Trophoblast cell (in vitro differentiated cells and primary cell): Measurements from ENCODE around the gene ASPSCR1.

Experiments
- DNase-seq, 2 donors: peaks; one replicate each; pipeline ENCODE4 v3.0.0-alpha.2; 2016
- H2AFZ ChIP-seq: 2 replicates; pipeline ENCODE4 v1.6.1; 2013; ENCODE audit warnings: low read length, moderate library complexity, mild to moderate bottlenecking; ENCODE audit not compliant: insufficient read depth, poor library complexity
- H2AK5ac ChIP-seq: 2 replicates; pipeline ENCODE4 v1.6.1; 2013; ENCODE audit warnings: mild to moderate bottlenecking, low read length
- H2BK120ac ChIP-seq: 2 replicates; pipeline ENCODE4 v1.6.1; 2013; ENCODE audit warnings: low read length, mild to moderate bottlenecking, moderate library complexity; ENCODE audit not compliant: insufficient read depth, poor library complexity
- H2BK12ac ChIP-seq: 2 replicates; pipeline ENCODE4 v1.6.1; 2013; ENCODE audit warnings: mild to moderate bottlenecking, low read length, moderate library complexity
- H2BK5ac ChIP-seq: 2 replicates; pipeline ENCODE4 v1.6.1; 2013; ENCODE audit warnings: low read length, low read depth, moderate library complexity, mild to moderate bottlenecking; ENCODE audit not compliant: poor library complexity
- H3K14ac ChIP-seq: 2 replicates; pipeline ENCODE4 v1.6.1; 2013; ENCODE audit warnings: mild to moderate bottlenecking, low read length
- H3K18ac ChIP-seq: 2 replicates; pipeline ENCODE4 v1.6.1; 2013; ENCODE audit warnings: mild to moderate bottlenecking, low read length
- H3K23ac ChIP-seq: 2 replicates; pipeline ENCODE4 v1.6.1; 2013; ENCODE audit warnings: low read length
- H3K27ac ChIP-seq: 2 replicates; pipeline ENCODE4 v1.5.1; 2013; ENCODE audit warnings: low read depth, mild to moderate bottlenecking, inconsistent platforms, low read length, moderate library complexity
- H3K27me3 ChIP-seq: 2 replicates; pipeline ENCODE4 v1.6.1; 2013; ENCODE audit warnings: inconsistent platforms, mild to moderate bottlenecking, low read length, moderate library complexity; ENCODE audit not compliant: insufficient read depth
- H3K36me3 ChIP-seq, 2 experiments: 1 replicate in 1 of 2; 2 replicates in 1 of 2; pipeline ENCODE4 v1.6.1; 2013; ENCODE audit warnings: low read length in 2 of 2, mild to moderate bottlenecking in 2 of 2, moderate library complexity in 1 of 2; ENCODE audit not compliant: insufficient read depth in 2 of 2, control insufficient read depth in 1 of 2
- H3K4ac ChIP-seq: 2 replicates; pipeline ENCODE4 v1.6.1; 2013; ENCODE audit warnings: low read depth, mild to moderate bottlenecking, low read length, moderate library complexity
- H3K4me1 ChIP-seq, 2 experiments: 1 replicate in 1 of 2; 2 replicates in 1 of 2; pipeline ENCODE4 v1.6.1; 2013; ENCODE audit warnings: low read length in 2 of 2, mild to moderate bottlenecking in 2 of 2, moderate library complexity in 1 of 2; ENCODE audit not compliant: insufficient read depth in 2 of 2, control insufficient read depth in 1 of 2
- H3K4me2 ChIP-seq: 2 replicates; pipeline ENCODE4 v1.6.1; 2013; ENCODE audit warnings: inconsistent platforms, mild to moderate bottlenecking, low read length, moderate library complexity
- H3K4me3 ChIP-seq: 2 replicates; pipeline ENCODE4 v1.5.1; 2013; ENCODE audit warnings: mild to moderate bottlenecking, low read depth, low read length, inconsistent platforms
- H3K79me1 ChIP-seq: one replicate; pipeline ENCODE4 v1.6.1; 2013; ENCODE audit warnings: low read length
- H3K79me2 ChIP-seq: 2 replicates; pipeline ENCODE4 v1.6.1; 2013; ENCODE audit warnings: low read length, mild to moderate bottlenecking; ENCODE audit not compliant: control insufficient read depth, insufficient read depth, poor library complexity
- H3K9ac ChIP-seq: 2 replicates; pipeline ENCODE4 v1.6.1; 2013; ENCODE audit warnings: mild to moderate bottlenecking, low read length
- H3K9me3 ChIP-seq: 2 replicates; pipeline ENCODE4 v1.6.1; 2013; ENCODE audit warnings: low read depth, mild to moderate bottlenecking, control low read depth, inconsistent platforms, low read length; ENCODE audit not compliant: insufficient read depth
- H4K12ac ChIP-seq: 2 replicates; pipeline ENCODE4 v1.6.1; 2013; ENCODE audit warnings: low read depth, mild to moderate bottlenecking, low read length, moderate library complexity
- H4K8ac ChIP-seq: 2 replicates; pipeline ENCODE4 v1.6.1; 2013; ENCODE audit warnings: low read depth, mild to moderate bottlenecking, low read length, moderate library complexity
- H4K91ac ChIP-seq: one replicate; pipeline ENCODE4 v1.6.1; 2013; ENCODE audit warnings: low read depth, mild to moderate bottlenecking, low read length, moderate library complexity
- WGBS: extraction: QIAGEN DNeasy Blood & Tissue Kit; methylation state at CpG from one replicate; pipeline ENCODE4 v1.1.7; 2013; ENCODE audit warnings: missing lambda C conversion rate; ENCODE audit not compliant: insufficient read length, insufficient coverage; ENCODE audit errors: extremely low coverage; 5-methylcytosine and 5-hydroxymethylcytosine counted together

ASPSCR1 gene

DNA sequence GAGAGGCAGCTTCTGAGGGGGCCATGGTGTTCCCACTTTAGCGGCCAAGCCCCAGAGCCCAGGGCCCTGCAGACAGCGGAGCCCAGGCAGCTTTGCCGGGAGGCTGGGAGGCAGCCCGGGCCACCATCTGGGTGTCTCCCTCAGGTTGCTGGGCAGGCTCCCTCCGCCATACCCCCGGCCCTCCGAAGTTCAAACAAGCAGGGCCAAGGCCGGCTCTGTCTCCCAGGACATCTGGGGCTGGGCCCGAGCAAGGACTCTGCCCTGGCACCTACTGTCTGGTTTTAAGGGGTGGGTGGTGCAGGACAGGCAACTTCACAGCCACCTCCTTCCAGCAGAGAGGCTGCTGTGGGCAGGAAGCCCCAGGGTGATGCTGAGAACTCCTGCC lies 85.5 kb downstream of the ASPSCR1 start:
- Histone ChIP-seq H3K9ac (no peak overlapping the region), H2AK5ac (no peak overlapping the region), H3K79me2 (peaks cover 10% of the 10 kb centered on the region), H3K4me1 (peaks cover 11 to 12% of the 10 kb centered on the region in 2 experiments), H3K4me2 (no peak overlapping the region), H2BK5ac (no peak overlapping the region), H3K4ac (no peak overlapping the region), H3K9me3 (no peaks in the 10 kb centered on the region), H3K14ac (no peak overlapping the region), H4K12ac (no peak overlapping the region), H3K27ac (no peak overlapping the region), H3K23ac (no peak overlapping the region), H2BK120ac (no peak overlapping the region), H4K8ac (no peak overlapping the region), H3K18ac (no peak overlapping the region), H2BK12ac (no peak overlapping the region), H3K4me3 (no peak overlapping the region), H3K36me3 (peaks cover 55 to 58% of the 10 kb centered on the region in 2 experiments), H2AFZ (no peak overlapping the region), H3K27me3 (no peaks in the 10 kb centered on the region), H3K79me1 (peaks cover 9% of the 10 kb centered on the region), H4K91ac (no peak overlapping the region)
- WGBS, result no CpG with 5 or more reads among the region's 9 CpGs
- no peak for DNase-seq

- H3K27me3 ChIP-seq, result no peaks in the 10 kb centered on the region
- H3K18ac ChIP-seq, result no peak overlapping the region
- H2BK5ac ChIP-seq, result no peak overlapping the region
- peaks cover 9% of the 10 kb centered on the region for H3K79me1 ChIP-seq
- H3K9me3 ChIP-seq, result no peaks in the 10 kb centered on the region
- no peak overlapping the region for H2BK120ac ChIP-seq
- H3K27ac ChIP-seq, result no peak overlapping the region
- no peak overlapping the region for H4K12ac ChIP-seq
- no peak overlapping the region for H3K4me3 ChIP-seq
- H2AFZ ChIP-seq, result no peak overlapping the region
- H2BK12ac ChIP-seq, result no peak overlapping the region
- no peak overlapping the region for H3K9ac ChIP-seq
- peaks cover 47 to 51% of the 10 kb centered on the region in 2 experiments for H3K36me3 ChIP-seq
- peaks cover 10% of the 10 kb centered on the region for H3K79me2 ChIP-seq
- no CpG with 5 or more reads among the region's 20 CpGs for WGBS
- no peak overlapping the region for H3K4ac ChIP-seq
- no peak overlapping the region for H3K14ac ChIP-seq
- no peak overlapping the region for H2AK5ac ChIP-seq
- no peak for DNase-seq
- no peak overlapping the region for H4K91ac ChIP-seq
- H3K4me1 ChIP-seq, result peaks cover 11 to 12% of the 10 kb centered on the region in 2 experiments
- H4K8ac ChIP-seq, result no peak overlapping the region
- no peak overlapping the region for H3K4me2 ChIP-seq
- H3K23ac ChIP-seq, result no peak overlapping the region
Observed at GRCh38 chr17:82063424-82064415, 86.3 kb downstream of the ASPSCR1 start.

DNA sequence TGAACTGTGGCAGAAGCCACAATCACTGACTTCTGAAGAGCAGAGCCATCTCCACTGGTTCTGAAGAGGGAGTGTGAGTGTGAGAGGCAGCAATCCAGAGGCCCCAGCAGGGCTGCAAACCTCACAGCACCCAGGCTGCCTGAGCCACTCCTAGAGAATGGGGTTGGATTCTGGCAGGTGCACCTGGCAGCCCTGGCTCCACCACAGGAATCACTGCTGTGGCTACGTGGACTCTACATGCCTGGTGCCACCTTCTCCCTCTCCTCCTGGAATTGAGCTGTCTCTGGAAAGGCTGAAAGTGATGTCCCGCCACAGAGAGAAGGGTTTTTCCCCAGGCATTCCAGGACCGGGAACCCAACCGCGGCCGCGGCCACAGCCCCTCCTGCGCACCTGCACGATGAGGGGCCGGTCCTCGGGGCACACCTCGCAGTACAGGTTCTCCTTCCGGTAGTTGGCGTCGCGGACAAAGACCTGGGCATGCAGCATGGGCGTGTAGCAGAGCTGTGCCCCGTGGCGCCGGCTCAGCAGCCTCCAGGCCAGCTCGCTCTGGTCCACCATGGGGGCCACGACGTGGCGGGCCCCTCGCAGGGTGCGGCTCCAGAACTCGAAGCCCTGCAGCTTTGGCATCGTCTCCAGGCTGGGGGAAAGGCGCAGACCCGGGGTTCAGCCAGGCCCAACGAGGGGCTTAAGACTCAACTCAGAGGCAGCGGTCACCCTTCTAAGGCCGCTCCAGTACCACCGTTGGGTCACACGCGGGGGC lies 87.2 kb downstream of the ASPSCR1 start:
- Histone ChIP-seq H3K36me3 (peaks cover 41 to 43% of the 10 kb centered on the region in 2 experiments), H3K4ac (peak overlapping the region; percentile 91), H4K12ac (peak overlapping the region; percentile 78), H2AK5ac (peak overlapping the region; percentile 0), H2BK5ac (no peak overlapping the region), H3K4me1 (peaks cover 11 to 12% of the 10 kb centered on the region in 2 experiments), H3K9ac (peak overlapping the region; percentile 87), H3K4me2 (peak overlapping the region; percentile 97), H3K27me3 (no peaks in the 10 kb centered on the region), H3K79me2 (peaks cover 10% of the 10 kb centered on the region), H2BK120ac (no peak overlapping the region), H3K79me1 (peaks cover 9% of the 10 kb centered on the region), H3K14ac (no peak overlapping the region), H3K27ac (no peak overlapping the region), H3K9me3 (no peaks in the 10 kb centered on the region), H2AFZ (peak overlapping the region; percentile 10), H3K23ac (no peak overlapping the region), H4K8ac (peak overlapping the region; percentile 77), H3K4me3 (peak overlapping the region; percentile 84), H2BK12ac (no peak overlapping the region), H4K91ac (peak overlapping the region; percentile 75), H3K18ac (peak overlapping the region; percentile 4)
- DNase-seq, result no peak
- no CpG with 5 or more reads among the region's 36 CpGs for WGBS

DNA sequence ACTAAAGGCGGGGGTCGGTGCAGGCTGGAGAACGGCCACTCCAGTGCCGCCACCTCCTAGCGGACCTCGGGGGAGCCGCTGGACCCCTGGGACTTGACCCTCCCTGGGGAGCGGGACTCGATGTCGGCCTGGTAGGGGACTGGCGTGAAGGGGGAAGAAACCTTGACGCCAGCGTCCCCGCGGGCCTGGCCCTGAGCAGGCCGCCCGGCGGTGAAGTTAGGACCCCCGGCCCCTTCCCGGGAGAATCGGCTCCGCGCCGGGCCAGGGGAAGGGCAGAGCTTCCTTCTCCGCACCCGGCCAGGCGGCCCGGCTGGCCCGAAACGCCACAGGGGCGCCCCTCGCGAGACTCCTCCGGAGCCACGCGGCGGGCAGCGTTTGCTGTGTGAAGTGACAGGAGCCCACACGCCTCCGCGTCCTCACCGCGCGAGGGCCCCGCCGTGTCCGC lies 87.8 kb downstream of the ASPSCR1 start:
- Histone ChIP-seq H3K14ac (peak overlapping the region; percentile 83), H2AK5ac (peak overlapping the region; percentile 7), H4K91ac (peak overlapping the region; percentile 75), H4K8ac (peak overlapping the region; percentile 77), H3K9ac (peak overlapping the region; percentile 87), H3K27ac (no peak overlapping the region), H3K23ac (no peak overlapping the region), H2BK5ac (peak overlapping the region; percentile 71), H3K79me2 (peaks cover 10% of the 10 kb centered on the region), H3K36me3 (peaks cover 35 to 37% of the 10 kb centered on the region in 2 experiments), H2BK120ac (peak overlapping the region; percentile 64), H3K4ac (peak overlapping the region; percentile 91), H2BK12ac (no peak overlapping the region), H4K12ac (peak overlapping the region; percentile 78), H3K4me1 (peaks cover 11 to 12% of the 10 kb centered on the region in 2 experiments), H3K18ac (peak overlapping the region; percentile 4), H3K9me3 (no peaks in the 10 kb centered on the region), H2AFZ (peak overlapping the region; percentile 91), H3K4me3 (peak overlapping the region; percentile 84), H3K79me1 (peaks cover 9% of the 10 kb centered on the region), H3K4me2 (peak overlapping the region; percentile 97), H3K27me3 (no peaks in the 10 kb centered on the region)
- WGBS, result no CpG with 5 or more reads among the region's 47 CpGs
- peak in 1 of 2 donors; percentile 36 for DNase-seq
